ENCODE results near the gene DYNC1I2. TPM values are rescaled to one million over a fixed set of nuclear protein-coding genes. Genes with fewer than 3 reads are reported as not detected.
A peak's percentile ranks its signal among the peaks of the same experiment; 100 is the strongest.

DYNC1I2 gene
- total RNA-seq, 1 donor from 2014 or later, result 66.9 TPM

DNA sequence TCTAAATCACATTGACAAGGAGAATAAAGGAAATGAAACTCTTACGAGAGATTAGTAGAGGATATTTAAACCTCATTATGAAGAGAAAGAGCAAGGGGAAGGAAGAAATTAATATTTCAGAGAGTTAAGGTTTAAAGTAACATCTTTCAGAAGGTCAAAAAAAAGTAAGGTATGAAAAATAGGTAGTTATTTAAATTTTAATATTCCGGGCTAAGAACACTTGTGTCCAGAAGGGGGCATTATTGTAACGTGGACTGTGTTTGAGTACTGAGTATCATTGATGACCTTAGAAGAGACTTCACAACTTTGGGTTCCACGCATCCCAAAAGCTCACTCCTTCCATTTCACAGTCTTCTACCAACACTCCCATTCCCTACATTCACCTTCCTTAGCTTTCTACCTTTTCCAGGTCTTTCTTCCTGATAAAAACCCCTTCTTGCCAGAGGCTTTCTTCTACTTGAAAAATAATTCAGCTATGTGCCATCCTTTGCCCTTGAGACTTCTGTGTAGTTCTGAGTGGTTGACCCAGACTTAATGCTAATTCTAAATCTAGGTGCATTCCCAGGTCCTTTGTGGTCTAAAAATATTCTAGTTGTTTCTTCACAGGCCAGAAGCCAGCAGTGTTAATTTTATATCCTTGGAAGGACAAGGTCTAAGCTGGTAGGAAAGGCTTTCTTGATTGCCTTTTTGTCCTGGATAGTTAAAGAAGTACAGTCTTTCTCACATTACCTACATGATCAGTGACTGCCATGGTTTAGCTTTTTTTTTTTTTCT, 16.5 kb downstream of the DYNC1I2 start:
- no peaks in the 10 kb centered on the region for H3K27me3 ChIP-seq (ENCODE audit: low read depth)
- TF ChIP-seq, protein P1, sequence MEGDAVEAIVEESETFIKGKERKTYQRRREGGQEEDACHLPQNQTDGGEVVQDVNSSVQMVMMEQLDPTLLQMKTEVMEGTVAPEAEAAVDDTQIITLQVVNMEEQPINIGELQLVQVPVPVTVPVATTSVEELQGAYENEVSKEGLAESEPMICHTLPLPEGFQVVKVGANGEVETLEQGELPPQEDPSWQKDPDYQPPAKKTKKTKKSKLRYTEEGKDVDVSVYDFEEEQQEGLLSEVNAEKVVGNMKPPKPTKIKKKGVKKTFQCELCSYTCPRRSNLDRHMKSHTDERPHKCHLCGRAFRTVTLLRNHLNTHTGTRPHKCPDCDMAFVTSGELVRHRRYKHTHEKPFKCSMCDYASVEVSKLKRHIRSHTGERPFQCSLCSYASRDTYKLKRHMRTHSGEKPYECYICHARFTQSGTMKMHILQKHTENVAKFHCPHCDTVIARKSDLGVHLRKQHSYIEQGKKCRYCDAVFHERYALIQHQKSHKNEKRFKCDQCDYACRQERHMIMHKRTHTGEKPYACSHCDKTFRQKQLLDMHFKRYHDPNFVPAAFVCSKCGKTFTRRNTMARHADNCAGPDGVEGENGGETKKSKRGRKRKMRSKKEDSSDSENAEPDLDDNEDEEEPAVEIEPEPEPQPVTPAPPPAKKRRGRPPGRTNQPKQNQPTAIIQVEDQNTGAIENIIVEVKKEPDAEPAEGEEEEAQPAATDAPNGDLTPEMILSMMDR (IDR thresholded peaks at IDR 0.05; ENCODE audit: borderline replicate concordance), result peak; percentile 55
- peaks cover 18% of the 10 kb centered on the region for H3K36me3 ChIP-seq
- intact Hi-C loops (cut with micrococcal nuclease), result loop anchor here (10.0 kb wide), 1 partner anchor 401 kb away; the partner anchor contains the start of gene DLX2
- no peak for DNase-seq
- H3K27ac ChIP-seq (replicated peaks), result peak overlapping the region; percentile 67
- no peak overlapping the region for H3K4me3 ChIP-seq
- no peaks in the 10 kb centered on the region for H3K9me3 ChIP-seq (replicated peaks)
- peaks cover 47% of the 10 kb centered on the region for H3K4me1 ChIP-seq

- no peak overlapping the region for H3K27ac ChIP-seq (replicated peaks)
- peaks cover 54% of the 10 kb centered on the region for H3K4me1 ChIP-seq
- TF ChIP-seq, protein P1 (IDR thresholded peaks at IDR 0.05; ENCODE audit: borderline replicate concordance), result peak; percentile 51
- no peaks in the 10 kb centered on the region for H3K9me3 ChIP-seq (replicated peaks)
- DNase-seq, result no peak
- peaks cover 19% of the 10 kb centered on the region for H3K36me3 ChIP-seq
- H3K27me3 ChIP-seq (ENCODE audit: low read depth), result no peaks in the 10 kb centered on the region
- intact Hi-C loops (cut with micrococcal nuclease), result loop anchor here (10.0 kb wide), 1 partner anchor 399 kb away; the partner anchor contains the start of gene DLX2
- H3K4me3 ChIP-seq, result no peak overlapping the region
Observed at GRCh38 chr2:171706152-171706803, 19.0 kb downstream of the DYNC1I2 start.

DNA sequence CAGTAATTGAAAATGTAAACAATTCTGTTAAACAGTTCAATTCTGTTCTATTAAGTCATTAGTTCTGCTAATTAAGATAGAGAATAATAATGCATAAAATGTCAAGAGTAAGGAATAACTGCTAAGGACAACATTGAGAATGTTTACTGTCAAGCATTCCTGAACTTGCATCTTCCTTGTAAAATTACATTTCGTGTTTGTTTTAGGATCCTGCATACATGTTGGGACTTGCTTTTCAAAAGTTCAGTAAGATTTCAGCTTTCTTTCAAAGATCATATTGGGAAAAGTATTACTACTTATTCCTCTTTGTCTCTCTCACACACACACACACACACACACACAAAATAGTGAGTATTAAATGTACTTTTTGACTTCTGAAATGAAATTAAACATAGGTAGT, 20.5 kb downstream of the DYNC1I2 start:
- H3K27me3 ChIP-seq (ENCODE audit: low read depth), result no peaks in the 10 kb centered on the region
- intact Hi-C loops (cut with micrococcal nuclease), result loop anchor here (10.0 kb wide), 1 partner anchor 397 kb away; the partner anchor contains the start of gene DLX2
- peaks cover 53% of the 10 kb centered on the region for H3K4me1 ChIP-seq
- TF ChIP-seq, protein P1 (IDR thresholded peaks at IDR 0.05; ENCODE audit: borderline replicate concordance), result no peak
- H3K27ac ChIP-seq (replicated peaks), result no peak overlapping the region
- peaks cover 17% of the 10 kb centered on the region for H3K36me3 ChIP-seq
- H3K4me3 ChIP-seq, result no peak overlapping the region
- no peaks in the 10 kb centered on the region for H3K9me3 ChIP-seq (replicated peaks)
- no peak for DNase-seq

- Histone ChIP-seq H3K27ac (replicated peaks) (no peak overlapping the region), H3K36me3 (peaks cover 13% of the 10 kb centered on the region), H3K27me3 (ENCODE audit: low read depth) (no peaks in the 10 kb centered on the region), H3K4me3 (no peak overlapping the region), H3K4me1 (peaks cover 39% of the 10 kb centered on the region), H3K9me3 (replicated peaks) (no peaks in the 10 kb centered on the region)
- TF ChIP-seq, protein P1 (IDR thresholded peaks at IDR 0.05; ENCODE audit: borderline replicate concordance), result no peak
- DNase-seq, result no peak
- intact Hi-C loops (cut with micrococcal nuclease), result loop anchor here (10.0 kb wide), 1 partner anchor 396 kb away; the partner anchor contains the start of gene DLX2
Observed at GRCh38 chr2:171709011-171709685, 21.9 kb downstream of the DYNC1I2 start.

- no peak for DNase-seq
- no peaks in the 10 kb centered on the region for H3K9me3 ChIP-seq (replicated peaks)
- TF ChIP-seq, protein P1 (IDR thresholded peaks at IDR 0.05; ENCODE audit: borderline replicate concordance), result no peak
- no peak overlapping the region for H3K4me3 ChIP-seq
- peaks cover 23% of the 10 kb centered on the region for H3K4me1 ChIP-seq
- no peaks in the 10 kb centered on the region for H3K27me3 ChIP-seq (ENCODE audit: low read depth)
- no peak overlapping the region for H3K27ac ChIP-seq (replicated peaks)
- peaks cover 22% of the 10 kb centered on the region for H3K36me3 ChIP-seq
- intact Hi-C loops (cut with micrococcal nuclease), result no loop called here
Observed at GRCh38 chr2:171711351-171711750, 24.1 kb downstream of the DYNC1I2 start.

Measured in left ventricle myocardium inferior (tissue), 1 donor.